SK-N-MC (cell line): Measurements from ENCODE around the gene MAML2.

Experiments
- EZH2 ChIP-seq: fragments of 200-600 bp; sonication (generic); IDR thresholded peaks from one replicate; pipeline ENCODE4 v1.6.1; 2017; ENCODE audit warnings: antibody characterized with exemption
- FOXP2 ChIP-seq: optimal IDR thresholded peaks from 2 replicates; pipeline ENCODE3; 2011; ENCODE audit warnings: mild to moderate bottlenecking, moderate library complexity; ENCODE audit not compliant: insufficient read depth; ENCODE audit errors: extremely low read length, control extremely low read depth
- POLR2AphosphoS5 ChIP-seq: IDR thresholded peaks from 2 replicates; pipeline ENCODE4 v1.6.1; 2012; ENCODE audit warnings: mild to moderate bottlenecking, low read depth, low read length, borderline replicate concordance

DNA sequence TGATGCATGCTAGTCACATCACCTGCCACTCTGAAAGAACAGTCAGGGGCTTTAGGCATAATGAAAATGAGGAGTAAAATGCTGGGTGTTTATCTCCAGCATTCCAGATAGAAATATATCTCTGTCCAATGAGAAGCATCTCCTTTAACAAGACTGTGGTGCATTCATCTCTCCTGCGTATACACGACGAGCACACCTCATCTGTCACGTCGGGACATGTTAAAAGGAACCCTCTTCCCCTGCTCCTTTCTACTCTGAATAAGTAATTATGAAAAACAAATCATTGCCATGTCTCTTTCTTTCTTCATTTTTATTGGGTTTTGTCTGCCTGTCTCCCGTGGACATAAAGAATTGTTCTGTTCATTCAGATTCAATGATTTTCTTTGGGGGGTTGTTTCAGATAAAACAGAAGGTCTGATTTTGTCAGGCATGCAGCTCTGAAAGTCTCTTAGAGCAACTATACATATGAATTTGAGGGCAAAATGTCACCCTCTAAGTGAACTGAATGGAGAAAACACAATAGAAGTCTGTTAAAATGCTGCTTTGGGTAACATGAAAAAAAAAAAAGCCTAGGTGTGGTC, 195.0 kb downstream of the MAML2 start:
- TF ChIP-seq POLR2AphosphoS5 (no peak), EZH2 (no peak), FOXP2 (no peak)
